Measurements from ENCODE around the gene MYOZ3.

MYOZ3 gene

DNA sequence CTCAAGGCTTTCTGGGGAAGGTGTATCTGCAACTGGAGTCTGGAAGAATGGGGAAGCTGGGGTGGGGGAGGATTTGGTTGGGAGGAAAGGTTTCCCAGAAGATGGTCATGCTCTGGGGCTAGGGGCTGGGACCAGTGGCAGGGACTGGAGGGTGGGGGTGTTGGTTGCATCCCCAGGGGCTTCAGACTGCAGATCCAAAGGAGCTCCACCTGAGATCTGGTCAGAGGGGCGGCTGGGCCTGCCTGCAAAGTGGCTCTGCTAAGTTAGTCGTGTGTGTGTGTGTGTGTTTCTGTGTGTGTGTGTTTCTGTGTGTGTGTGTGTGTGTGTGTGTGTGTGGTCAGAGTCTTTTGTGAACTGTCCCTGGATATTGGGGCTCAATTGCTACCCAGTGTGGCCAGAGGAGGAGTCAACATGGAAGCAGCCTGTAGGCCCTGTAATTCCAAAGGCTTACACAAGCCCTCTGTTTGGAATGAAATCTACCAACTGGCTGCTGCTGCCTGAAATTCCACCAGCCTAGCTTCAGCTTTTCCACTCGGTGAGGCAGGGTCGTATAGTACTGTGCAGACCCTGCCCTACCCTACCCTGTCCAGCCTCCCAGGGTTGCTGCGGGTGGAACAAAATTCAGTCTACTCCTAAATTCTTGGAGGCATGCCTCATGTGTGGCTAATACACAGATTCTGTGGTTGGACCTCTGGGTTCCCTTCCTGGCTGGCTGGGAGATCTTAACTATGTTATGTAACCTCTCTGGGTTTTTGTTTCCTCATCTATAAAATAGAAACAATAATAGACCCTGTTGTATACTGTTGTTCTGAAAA lies 33.1 kb upstream of the MYOZ3 start:
- no peak for DNase-seq

- DNase-seq, result no peak
Observed at GRCh38 chr5:150628936-150629485, 32.0 kb upstream of the MYOZ3 start.

GRCh38 chr5:150630016-150630415 lies 31.0 kb upstream of the MYOZ3 start:
- no peak for DNase-seq

DNA sequence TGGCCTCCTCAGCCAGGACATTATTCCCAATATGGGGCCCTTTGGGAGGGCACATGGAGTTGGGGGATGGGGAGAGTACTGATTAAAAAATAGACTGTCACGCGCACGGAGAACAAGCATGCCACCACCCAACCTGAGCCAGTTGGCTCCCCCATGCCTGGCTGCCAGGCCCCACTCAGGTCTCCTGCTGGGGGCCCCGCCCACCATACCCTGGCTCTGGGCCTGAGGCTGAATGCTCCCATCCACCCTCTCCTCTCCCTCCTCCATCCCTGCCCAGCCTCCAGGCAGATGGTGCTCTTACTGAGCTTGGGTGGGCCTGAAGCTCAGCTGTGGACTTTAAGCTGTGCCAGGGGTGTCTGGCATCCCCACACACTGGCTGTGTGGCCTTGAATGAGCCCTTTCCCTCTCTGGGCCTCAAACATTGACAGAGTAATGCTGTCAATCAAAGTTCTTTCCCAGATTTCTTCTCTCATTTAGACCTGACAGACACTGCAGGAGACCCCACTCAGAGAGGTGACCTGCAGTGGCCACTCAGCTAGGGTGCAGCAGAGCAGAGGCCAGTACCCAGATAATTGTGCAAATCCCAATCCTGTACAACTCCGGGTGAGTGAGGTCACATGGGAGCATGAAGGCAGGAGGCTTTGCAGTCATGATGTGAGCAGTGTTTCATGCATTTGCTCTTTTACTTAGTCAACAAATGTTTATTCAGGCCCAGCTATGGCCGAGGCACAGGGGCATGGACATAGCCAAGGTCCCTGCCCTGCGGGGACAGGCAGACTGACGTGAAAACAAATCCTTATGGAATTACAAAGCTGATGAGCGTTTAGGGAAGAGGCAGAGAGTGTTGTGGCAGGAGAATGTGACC lies 30.4 kb upstream of the MYOZ3 start:
- no peak for DNase-seq

DNA sequence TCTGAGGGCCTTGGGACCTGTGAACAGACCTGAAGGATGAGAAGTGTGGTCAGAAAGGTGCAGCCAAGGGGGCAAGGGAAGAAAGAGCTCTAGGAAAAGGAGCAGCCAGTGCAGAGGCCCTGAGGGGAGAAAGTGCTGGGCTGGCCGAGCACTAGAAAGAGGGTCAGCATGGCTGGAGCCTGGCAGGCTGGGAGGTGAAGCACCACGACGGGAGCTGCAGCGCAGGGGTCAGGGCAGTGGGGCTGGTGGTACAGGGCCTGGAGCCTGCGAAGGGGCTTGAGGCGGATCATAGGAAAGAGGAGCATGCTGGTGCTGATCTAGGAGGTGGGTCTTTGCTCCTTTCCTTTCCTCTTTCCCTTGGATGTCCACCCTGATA lies 29.7 kb upstream of the MYOZ3 start:
- no peak for DNase-seq

DNA sequence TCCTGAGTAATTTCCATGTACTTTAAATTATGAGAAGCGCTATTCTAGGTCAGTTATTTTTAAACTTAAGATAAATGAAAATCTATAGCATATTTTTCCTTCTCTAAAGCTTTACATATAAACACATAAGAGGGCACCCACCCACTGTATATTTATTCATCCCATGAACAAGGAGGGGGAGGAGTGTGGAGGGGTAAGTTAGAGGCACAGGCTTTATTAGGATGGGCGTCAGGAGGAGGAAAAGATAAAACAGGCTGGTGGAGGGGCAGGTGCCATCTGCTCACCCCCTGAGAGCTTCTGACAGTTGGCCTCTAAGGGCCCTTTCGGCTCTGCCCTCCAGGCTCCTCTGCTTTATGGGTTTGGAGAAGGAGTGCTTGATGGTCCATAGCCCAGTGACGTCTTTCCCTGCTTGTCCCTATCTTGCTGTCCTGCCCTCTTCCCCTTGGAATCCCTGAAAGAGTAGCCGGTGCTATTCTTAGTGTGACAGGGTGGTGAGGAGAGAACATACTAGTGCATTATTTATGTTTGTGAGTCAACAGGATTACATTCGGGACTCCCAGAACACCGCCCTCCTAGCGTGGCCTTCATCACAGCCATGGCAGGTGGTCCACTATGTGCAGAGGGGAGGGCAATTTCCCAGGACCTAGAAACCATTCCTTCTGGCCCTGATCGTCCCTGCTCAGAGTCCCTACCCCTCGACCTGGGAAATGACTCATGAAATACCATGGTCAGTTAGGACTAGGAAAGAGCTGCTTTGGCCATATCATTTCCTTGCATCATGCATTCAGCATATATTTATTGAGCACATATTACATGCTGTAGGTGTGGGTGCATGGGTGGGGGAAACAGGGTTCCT lies 28.5 kb upstream of the MYOZ3 start:
- no peak for DNase-seq

DNA sequence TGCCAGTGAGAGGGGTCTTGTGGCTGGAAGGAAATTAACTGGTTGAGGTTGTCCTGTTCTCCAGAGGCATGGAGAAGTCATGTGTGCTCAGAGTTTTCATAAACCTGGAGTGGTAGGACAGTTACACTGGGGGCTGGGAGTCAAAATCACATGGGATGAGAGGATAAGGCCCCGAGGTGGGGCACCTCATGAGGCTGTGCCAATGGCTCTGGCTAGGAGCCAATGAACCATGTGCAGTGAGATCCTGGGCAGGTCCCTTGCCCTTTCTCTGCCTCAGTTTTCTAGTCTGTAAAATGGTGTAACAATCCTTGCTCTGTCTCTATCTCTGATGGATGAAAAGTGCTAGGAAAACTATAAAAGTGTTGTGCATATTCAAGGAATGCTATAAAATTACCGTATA lies 27.6 kb upstream of the MYOZ3 start:
- no peak for DNase-seq

GRCh38 chr5:150636391-150637244 lies 24.4 kb upstream of the MYOZ3 start:
- DNase-seq, result no peak

DNA sequence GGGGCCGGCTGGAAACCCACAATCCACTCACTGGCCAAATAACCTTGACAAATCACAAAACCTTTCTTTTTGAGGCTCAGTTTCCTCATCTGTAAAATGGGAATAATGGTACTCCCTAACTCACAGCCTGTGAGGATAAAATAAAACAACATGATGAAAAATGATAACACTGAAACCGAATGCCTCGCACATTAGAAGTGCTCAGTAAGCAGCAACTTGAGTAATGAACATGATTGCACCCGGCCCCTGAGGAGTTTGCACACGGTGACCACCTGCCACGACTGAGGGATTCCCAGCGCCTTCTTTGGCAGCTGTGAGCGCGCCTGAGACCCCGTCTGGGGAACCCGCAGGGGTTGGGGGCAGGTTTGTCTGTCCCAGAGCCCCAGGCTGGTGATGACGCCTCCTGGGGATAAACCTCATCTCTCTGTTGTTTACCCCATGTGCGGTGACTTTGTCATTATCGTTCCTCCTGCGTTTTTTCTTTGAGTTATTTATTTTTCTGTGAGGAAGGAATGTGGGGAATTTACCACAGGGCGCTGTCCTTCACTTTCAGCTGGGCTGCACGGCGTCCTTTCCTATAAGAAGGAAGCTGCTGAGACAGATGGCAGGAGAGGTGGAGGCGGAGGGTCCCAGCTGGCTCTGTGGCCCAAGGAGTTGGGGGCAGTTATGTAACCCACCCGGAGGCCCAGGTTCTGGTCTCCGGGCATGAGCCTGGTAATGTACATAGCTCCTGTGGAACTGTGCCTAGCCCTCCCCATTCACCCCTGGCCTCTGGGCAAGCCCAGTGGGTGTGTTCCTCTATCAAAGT lies 23.6 kb upstream of the MYOZ3 start:
- no peak for DNase-seq

DNA sequence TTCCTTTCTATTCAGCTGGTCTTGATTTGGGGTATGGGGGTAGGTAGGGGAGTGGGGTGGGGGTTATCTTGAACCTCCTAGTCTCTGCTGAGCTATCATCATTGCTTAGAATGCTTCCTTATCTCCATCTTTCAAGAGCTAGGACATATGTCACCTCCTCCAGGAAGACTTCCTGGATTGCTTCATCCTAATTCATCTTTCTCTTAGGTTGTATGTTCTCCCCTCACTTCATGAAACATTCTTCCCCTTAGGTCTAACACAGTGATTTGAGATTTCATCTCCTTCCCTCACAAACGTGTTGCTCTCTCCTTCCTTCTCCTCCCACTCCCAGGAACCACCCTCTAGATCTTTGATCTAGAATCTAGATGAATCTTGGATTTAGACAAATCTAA lies 23.0 kb upstream of the MYOZ3 start:
- DNase-seq, result no peak

DNA sequence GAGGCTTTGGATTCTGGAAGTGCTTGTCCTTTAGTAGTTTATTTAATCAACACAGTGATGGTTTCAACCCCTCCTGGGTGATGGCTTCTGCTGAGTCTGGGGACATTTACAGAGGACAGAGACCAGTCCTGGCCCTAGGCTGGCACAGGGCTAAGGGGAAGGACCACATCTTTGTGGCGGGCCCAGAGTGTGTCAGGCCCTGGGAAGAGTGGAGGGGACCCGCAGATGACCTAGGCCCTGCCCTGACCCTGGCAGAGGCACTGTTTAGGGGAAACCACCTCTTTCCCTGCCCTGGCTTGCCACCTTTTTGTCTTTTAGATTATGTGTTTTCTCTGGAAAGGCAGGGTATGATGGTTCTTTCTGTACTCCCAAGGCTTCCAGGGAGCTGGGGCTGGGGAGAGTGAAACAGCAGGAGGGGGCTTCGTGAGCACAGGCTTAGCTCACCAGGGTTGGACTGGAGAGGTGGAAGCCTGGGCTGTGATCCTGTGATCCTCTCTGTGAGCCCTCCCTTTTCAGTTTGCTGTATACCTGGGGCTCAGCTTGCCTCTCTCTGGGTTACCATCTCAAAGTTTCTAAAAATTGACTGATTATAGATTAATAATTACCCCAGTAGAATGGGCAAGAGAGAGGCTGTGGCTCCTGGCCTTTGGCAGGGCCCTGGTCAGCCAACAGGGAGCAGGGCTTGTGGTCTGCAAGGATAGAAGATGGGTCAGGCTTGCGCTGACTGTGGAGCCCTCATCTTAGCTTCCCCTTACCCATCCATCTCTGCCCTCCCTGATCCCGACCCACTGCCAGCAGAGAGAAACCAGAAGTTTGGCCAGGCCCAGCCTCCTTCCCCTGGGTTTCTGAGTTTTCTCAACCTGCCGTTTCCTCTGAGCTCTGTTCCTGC lies 22.3 kb upstream of the MYOZ3 start:
- DNase-seq, result no peak

DNA sequence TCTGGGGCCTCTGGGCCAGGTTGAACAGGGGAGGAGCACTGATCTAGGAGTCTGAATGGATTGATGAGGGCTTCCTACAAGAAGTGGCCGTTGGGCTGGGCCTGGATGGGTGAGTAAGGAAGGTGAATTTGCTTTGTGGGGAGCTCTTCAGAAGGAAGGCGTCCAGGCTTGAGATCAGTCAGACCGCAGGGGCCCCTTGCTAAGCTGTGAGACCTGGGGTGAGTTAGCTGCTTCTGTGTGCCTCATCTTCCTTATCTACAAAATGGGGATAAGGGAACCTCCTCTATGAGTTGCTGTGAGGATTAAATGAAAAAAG lies 21.7 kb upstream of the MYOZ3 start:
- DNase-seq, result no peak

GRCh38 chr5:150639751-150640150 lies 21.3 kb upstream of the MYOZ3 start:
- DNase-seq, result no peak

DNA sequence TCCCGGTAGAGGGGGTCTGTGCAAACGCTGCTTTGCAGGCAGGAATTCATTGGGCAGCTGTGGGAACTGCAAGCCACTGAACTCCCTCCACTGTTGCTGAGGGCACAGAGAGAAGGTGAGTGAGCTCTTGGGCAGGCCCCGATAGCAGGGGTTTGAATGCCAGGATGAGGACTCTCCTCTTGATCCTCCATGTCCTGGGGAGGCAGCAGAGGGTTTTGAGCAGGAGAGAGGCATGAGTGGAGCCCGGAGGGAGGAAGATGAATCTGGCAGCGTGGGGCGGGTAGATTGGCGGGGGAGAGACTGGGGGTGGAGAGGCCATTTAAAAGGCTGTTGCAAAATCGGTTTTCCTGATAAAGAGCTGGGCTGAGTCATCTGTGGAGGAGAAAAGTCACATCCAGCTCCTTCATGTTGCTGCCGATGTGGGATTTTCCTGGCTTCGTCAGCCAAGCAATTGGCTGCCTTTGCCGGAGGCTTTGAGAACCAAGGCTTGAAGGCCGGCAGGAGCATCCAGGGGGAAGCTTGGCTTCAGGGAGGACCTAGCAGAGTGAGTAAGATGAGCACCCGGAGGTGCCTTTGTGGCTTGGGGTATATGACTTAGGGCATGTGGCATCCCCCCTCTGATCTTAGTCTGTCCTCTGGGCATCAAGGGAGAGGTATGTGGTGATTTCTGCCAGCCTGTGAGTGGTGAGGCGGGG lies 20.6 kb upstream of the MYOZ3 start, which contains the start of gene SYNPO:
TSS of gene SYNPO (plus strand) at position 350 of the 695 bp plus-strand sequence. CDS start 7,616 bp downstream, outside the sequence.
- DNase-seq, result no peak

DNA sequence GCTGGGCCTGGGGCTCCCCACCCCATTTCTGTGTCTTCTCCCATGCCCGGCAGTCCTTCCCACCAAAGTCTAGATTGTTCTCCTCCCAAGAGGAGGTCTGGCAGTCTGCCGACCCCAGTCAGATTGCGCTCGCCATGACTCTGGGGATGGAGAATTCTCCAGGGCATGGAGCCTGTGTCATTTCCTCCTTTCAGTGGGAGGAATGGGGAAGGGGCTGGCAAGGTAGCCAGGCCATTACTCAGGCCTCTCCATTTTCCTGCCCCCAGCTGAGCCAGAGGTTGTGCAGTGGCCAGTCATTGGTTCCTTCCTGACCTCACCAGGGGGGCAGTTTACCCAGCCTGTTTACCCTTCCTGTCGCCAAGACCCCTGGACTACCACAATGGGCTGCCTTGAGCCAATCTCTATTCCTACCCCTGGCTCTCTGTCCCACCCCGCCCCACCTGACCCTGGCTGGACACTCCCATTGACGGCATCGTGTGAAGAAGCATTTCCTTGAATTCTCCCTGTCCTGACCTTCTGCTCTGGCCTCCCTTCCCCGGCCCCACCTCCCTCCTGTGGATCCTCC lies 20.0 kb upstream of the MYOZ3 start:
- no peak for DNase-seq

DNA sequence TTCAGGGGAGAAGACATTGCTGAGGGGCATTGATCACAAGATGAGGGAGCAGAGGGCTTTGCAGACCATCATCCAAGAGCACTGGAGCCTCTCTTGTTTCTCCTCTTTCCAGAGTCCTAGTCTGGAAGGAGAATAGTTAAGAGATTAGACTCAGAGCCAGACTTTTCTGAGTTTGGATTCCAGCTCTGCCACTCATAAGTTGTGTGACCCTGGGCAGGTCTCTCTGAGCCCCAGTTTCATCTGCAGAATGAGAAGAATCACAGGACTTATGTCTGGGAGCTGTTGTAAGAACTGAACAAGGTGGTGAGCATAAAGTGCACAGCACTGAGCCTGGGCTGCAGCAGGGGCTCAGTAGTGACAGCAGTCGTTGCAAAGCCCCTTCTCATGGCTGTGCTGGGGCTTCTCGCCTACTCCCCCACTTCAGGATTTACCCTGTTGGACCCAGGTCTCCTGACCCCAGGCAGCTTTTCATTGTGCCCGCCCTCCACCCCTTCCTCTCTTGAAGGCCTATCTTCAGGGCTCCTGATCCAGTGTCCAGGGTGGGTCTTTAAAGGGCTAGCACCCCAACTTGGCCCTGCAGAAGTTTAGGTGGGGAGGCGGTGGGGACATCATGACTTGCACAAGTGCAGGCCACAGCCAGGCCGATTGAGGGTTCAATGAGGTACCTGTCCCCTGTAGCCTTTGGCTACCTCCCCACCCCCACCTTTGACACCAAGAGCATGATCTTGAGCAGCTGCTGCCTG lies 19.1 kb upstream of the MYOZ3 start:
- no peak for DNase-seq

GRCh38 chr5:150642567-150642927 lies 18.5 kb upstream of the MYOZ3 start:
- DNase-seq, result no peak

DNA sequence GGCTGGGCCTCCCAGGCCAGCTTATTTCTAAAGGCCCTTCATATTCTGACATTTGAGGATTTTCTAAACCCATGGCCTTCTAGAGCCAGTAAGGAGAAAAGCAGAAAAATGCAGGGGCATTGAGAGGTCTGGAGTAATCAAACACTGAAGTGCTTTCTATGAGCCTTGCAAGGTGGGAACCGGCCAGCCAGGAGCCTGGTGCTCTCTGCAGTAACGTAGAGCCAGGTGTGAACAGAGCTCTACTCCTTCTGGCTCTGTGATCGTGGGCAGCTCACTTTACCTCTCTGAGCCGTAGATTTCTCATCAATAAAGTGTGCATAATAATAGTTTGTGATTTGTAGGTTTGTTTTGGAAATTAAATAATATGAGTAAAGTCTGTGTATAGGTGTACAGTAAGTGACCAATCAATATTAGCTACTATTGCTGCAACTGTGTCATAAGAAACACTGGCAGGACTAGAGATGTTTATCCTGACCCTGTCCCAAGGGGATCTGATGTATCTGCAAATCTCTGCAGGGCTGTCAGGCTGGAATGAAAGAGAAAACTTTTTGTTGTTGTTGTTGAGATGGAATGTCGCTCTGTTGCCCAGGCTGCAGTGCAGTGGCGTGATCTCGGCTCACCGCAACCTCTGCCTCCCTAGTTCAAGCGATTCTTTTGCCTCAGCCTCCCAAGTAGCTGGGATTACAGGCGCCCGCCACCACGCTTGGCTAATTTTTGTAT lies 17.9 kb upstream of the MYOZ3 start:
- no peak for DNase-seq
